ENCODE data around the gene SEPTIN12. TPM values are rescaled to one million over a fixed set of nuclear protein-coding genes. Genes with fewer than 3 reads are reported as not detected.

SEPTIN12 gene
- total RNA-seq, 1 experiment from 2014 or later: not detected

DNA sequence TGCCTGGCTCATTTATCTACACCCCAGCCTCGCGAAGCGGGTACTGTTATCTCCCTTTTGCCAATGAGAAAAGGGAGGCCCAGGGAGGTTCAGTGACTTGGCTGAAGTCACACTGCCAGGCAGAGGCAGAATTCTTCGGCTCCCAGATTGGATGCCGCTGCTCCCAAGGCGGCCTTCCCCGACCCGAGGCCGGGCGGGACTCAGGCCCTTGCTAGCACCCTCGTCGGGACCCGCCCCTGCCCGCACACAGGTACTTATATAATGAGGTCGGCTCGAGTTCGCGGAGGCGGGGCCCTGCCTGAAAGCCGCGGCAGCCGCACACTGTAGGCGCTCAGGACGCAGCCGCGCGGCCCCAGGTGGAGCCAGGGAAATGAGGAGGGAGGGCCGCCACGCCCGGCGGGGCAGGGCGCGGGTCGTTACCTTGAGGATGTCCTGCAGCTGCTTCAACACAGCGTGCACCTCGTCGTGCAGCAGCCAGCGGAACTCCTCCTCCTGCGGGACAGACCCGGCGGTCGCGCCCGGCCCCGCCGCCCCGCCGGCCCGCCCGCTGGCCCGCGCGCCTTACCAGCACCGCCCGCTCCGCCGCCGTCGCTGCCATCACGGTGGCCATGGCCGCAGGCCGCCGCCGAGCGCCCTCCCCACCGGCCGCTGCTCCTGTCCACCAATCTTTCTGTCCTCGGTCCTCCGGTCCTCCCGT is 14.0 kb upstream of the SEPTIN12 start, which contains the start of gene ROGDI:
Gene ROGDI (minus strand): TSS at position 672 of the 697 bp plus-strand sequence. CDS start 62 bp downstream, at position 610.
- intact Hi-C loops (cut with micrococcal nuclease; ENCODE audit: unreplicated experiment): loop anchor here (1.0 to 2.0 kb wide), 3 partner anchors 34 to 155 kb away; partner anchors contain the start of genes ANKS3 and DNAAF8
- BruUV-seq (replicated peaks): no TSS peak
- Histone ChIP-seq H3K27ac (peak within 1 kb of the TSS; percentile 76), H3K4me1 (replicated peaks; ENCODE audit: insufficient read depth) (peaks cover 15% of the 10 kb centered on the region), H3K36me3 (ENCODE audit: low read depth) (no peaks in the 10 kb centered on the region; the same call in 1 of the 2 replicates), H3K4me2 (peak within 1 kb of the TSS; percentile 96), H3K9me3 (ENCODE audit: insufficient read depth, low read depth) (no peaks in the 10 kb centered on the region), H3K27me3 (ENCODE audit: insufficient read depth, low read depth) (no peaks in the 10 kb centered on the region), H3K9me2 (ENCODE audit: insufficient read depth) (no peaks in the 10 kb centered on the region), H2AFZ (peak within 1 kb of the TSS; percentile 44), H3K79me2 (ENCODE audit: low read depth) (peaks cover 6% of the 10 kb centered on the region; the same call in 1 of the 2 replicates), H3K4me3 (peak within 1 kb of the TSS; percentile 81), H3F3A (ENCODE audit: insufficient read depth, low read depth) (peaks cover 28% of the 10 kb centered on the region), H4K20me1 (ENCODE audit: insufficient read depth) (no peaks in the 10 kb centered on the region)
- CTCF ChIA-PET: interaction anchor here (0.5 to 1.4 kb wide), 3 partner anchors 68 to 154 kb away, joined by 3 to 4 read pairs (median 4); partner anchors contain the start of genes ANKS3 and DNAAF8
- TF ChIP-seq EZH2 (IDR thresholded peaks at IDR 0.05; ENCODE audit: low read depth): no peak
- no peak for TF ChIP-seq CTCF (conservative IDR thresholded peaks at IDR 0.05)
- DNase-seq: peak; percentile 87 to 98
- POLR2A ChIA-PET (ENCODE audit: unreplicated experiment): interaction anchor here (0.5 to 1.0 kb wide), 7 partner anchors 16 to 284 kb away, joined by 3 to 12 read pairs (median 4); partner anchors contain the start of genes ANKS3 and DNAAF8

DNA sequence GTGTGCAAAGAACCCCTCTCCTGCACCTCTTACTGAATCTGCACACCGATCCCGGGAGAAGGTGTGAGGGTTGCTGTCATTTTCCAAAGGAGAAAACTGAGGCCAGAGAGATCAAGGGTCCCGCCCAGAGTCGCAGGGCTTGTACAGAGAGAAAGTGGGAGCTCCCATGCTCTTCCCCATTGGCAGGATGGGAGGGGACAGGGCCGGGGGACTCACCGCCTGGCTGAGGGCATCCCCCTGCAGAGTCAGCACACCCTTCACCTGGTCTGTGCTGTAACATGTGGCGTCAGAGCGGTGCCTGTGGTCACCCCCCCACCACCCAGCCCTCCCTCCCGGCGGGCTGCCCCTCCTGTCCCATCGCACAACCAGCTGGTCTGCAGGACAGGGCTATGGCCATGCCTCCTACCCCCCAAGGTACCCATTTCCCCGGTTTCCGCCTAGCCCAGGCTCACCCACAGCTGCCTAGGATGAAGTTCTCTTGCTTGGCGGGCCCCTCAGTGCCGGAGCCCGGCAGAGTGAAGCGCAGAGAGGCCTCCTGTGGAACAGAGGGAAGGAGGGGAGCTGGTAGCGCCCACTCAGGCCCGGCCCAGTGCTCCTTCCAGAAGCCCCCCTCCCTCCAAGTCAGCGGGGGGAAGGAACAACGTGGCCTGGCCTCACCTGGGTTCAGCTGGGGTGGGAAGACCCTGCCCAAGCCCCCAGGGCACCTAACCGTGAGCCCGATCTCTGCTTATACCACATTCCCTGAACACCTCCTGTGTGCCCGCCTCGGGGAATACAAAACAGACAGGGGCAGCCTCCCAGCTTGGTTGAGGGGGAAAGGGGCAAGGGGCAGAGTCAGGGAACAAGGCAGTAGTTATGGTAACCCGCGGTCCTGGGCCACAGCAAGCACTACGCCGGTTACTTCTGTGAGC is 13.2 kb upstream of the SEPTIN12 start:
- peak overlapping the region; percentile 76 for H3K27ac ChIP-seq
- H2AFZ ChIP-seq: peak overlapping the region; percentile 34; the same call in 1 of the 2 replicates
- peaks cover 14% of the 10 kb centered on the region for H3K79me2 ChIP-seq (ENCODE audit: low read depth)
- H3K36me3 ChIP-seq (ENCODE audit: low read depth): no peaks in the 10 kb centered on the region; the same call in 1 of the 2 replicates
- TF ChIP-seq EZH2 (IDR thresholded peaks at IDR 0.05; ENCODE audit: low read depth) (no peak), CTCF (conservative IDR thresholded peaks at IDR 0.05) (no peak)
- H3K4me3 ChIP-seq: peak overlapping the region; percentile 81
- intact Hi-C loops (cut with micrococcal nuclease; ENCODE audit: unreplicated experiment): no loop called here
- peaks cover 23% of the 10 kb centered on the region for H3K4me1 ChIP-seq (replicated peaks; ENCODE audit: insufficient read depth)
- H3K9me3 ChIP-seq (ENCODE audit: insufficient read depth, low read depth): no peaks in the 10 kb centered on the region
- peak overlapping the region; percentile 96 for H3K4me2 ChIP-seq
- no peaks in the 10 kb centered on the region for H4K20me1 ChIP-seq (ENCODE audit: insufficient read depth)
- TSS peak; percentile 44 for BruUV-seq (replicated peaks)
- H3K27me3 ChIP-seq (ENCODE audit: insufficient read depth, low read depth): no peaks in the 10 kb centered on the region
- no peaks in the 10 kb centered on the region for H3K9me2 ChIP-seq (ENCODE audit: insufficient read depth)
- peaks cover 28% of the 10 kb centered on the region for H3F3A ChIP-seq (ENCODE audit: insufficient read depth, low read depth)
- ChIA-PET CTCF (no interaction called here), POLR2A (ENCODE audit: unreplicated experiment) (interaction anchor here (0.5 to 0.7 kb wide), 4 partner anchors 17 to 328 kb away, joined by 3 to 4 read pairs (median 4); no protein-coding TSS in a partner anchor)
- no peak for DNase-seq

Measured in PC-9 (cell line).